Upper lobe of left lung (tissue), 6 donors: Measurements from ENCODE around the gene ELANE. TPM values are rescaled to one million over a fixed set of nuclear protein-coding genes. Genes with fewer than 3 reads are reported as not detected.

ENCODE experiments used
- ATAC-seq, 2 donors: fragments of 200-7000 bp; cut with Tn5 transposase; one replicate each; pipeline ENCODE4 v1.9.1; 2022; ENCODE audit warnings: mild to moderate bottlenecking in 2 of 2, moderate library complexity in 2 of 2; ENCODE audit not compliant: low FRiP score in 2 of 2
- DNase-seq, 2 donors: peaks; one replicate each; pipeline ENCODE4 v3.0.0-alpha.2; 2019 to 2020
- H3K27ac ChIP-seq, 4 donors: fragments of 200-600 bp; sonication (generic); one replicate each; pipeline ENCODE4 v1.5.1; 2016 to 2019
- H3K27me3 ChIP-seq, 4 donors: fragments of 200-600 bp; sonication (generic); one replicate each; pipeline ENCODE4 v1.5.1; 2017 to 2019
- H3K36me3 ChIP-seq, 4 donors: fragments of 200-600 bp; sonication (generic); one replicate each; pipeline ENCODE4 v1.5.1; 2016 to 2019
- H3K4me1 ChIP-seq, 4 donors: fragments of 200-600 bp; sonication (generic); one replicate each; pipeline ENCODE4 v1.5.1; 2018 to 2019
- H3K4me3 ChIP-seq, 4 donors: fragments of 200-600 bp; sonication (generic); one replicate each; pipeline ENCODE4 v1.5.1; 2017 to 2019; ENCODE audit warnings: mild to moderate bottlenecking in 2 of 4, moderate library complexity in 1 of 4
- H3K9me3 ChIP-seq, 4 donors: fragments of 200-600 bp; sonication (generic); one replicate each; pipeline ENCODE4 v1.5.1; 2018 to 2019
- EP300 ChIP-seq, 4 donors: sonication (generic); formaldehyde crosslinking; IDR thresholded peaks; one replicate each; pipeline ENCODE4 v1.5.1; 2017; ENCODE audit warnings: antibody characterized with exemption in 4 of 4, control low read depth in 2 of 4
- POLR2A ChIP-seq, 4 donors: fragments of 450-650 bp; IDR thresholded peaks; one replicate each; pipeline ENCODE4 v1.5.1; 2016 to 2017; ENCODE audit warnings: antibody characterized with exemption in 4 of 4, mild to moderate bottlenecking in 2 of 4
- POLR2AphosphoS5 ChIP-seq, 2 donors: sonication (generic); formaldehyde crosslinking; IDR thresholded peaks; one replicate each; pipeline ENCODE4 v1.5.1; 2017; ENCODE audit warnings: antibody characterized with exemption in 2 of 2
- WGBS, 2 donors: methylation state at CpG; one replicate each; pipeline ENCODE4 v1.1.5; 2017 to 2018; 5-methylcytosine and 5-hydroxymethylcytosine counted together
- total RNA-seq, 6 donors: library from RNA; depleted of rRNA in 4 of 6; stranded (reverse); fragments of >200 nt in 4 of 6; gene quantifications; one replicate each; pipeline versions ENCODE4 v1.1.0 to v1.2.1, GENCODE V29; 2016 to 2021
- TF ChIP-seq, protein P1 (sequence below), 6 experiments: fragments of 450-650 bp in 4 of 6; fragments of 200-600 bp in 2 of 6; sonication (generic) in 2 of 6; IDR thresholded peaks; one replicate each; pipeline ENCODE4 v1.5.1; 2016 to 2019; ENCODE audit warnings: antibody characterized with exemption in 6 of 6
- donor health status: DM: no; HTN: no; CAD: no; lungs with moderate emphysema.
- donor health status: DM: no; HTN: yes; CAD: no; lungs with severe emphysema.

The ELANE gene
- total RNA-seq, 6 donors from 2014 or later, result 0.69 to 11.9 (median 1.3) TPM; not detected in 1

DNA sequence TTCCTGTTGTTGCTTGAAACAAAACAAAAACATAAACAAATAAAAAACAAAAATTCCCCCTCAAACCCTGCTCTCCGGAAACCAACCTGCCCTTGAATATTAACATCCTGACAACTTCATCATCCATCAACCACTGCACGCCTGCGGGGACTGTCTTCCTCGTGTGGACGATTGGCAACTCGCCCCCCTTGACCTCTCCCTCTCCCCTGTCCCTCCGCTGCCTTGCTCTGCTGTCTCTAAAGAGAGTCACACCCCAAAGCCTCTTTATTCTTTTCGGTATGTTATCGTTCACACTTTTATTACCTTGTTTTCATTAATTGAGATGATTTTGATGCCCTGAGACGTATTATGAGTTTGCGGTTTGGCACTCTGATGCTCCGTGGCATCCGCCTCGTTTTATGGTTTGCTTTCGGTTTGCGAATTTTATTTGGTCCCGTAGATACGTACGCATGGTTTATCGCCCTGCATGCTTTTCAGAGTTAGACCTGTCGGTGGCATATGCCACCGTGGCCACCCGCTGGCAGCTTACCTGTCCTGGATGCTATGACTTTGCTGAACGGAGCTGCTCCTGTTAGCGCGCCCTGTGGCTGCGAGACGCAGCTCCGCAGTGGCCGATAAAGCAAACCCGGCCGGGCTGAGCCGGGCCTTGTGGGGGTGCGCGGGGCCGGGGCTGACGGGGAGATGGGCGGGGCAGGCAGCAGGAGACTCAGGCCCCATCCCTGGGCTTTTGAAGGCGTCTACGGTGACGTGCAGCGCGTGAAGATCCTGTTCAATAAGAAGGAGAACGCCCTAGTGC is 44.3 kb upstream of the ELANE start:
- Histone ChIP-seq H3K4me3 (no peak overlapping the region), H3K27me3 (no peaks in the 10 kb centered on the region), H3K4me1 (peaks cover 5 to 23% (median 9%) of the 10 kb centered on the region in 4 donors), H3K9me3 (no peaks in the 10 kb centered on the region), H3K27ac (no peak overlapping the region), H3K36me3 (peaks cover 87 to 100% (median 92%) of the 10 kb centered on the region in 4 donors)
- peak in 1 of 2 donors; percentile 81 for DNase-seq
- ATAC-seq, result no peak
- TF ChIP-seq POLR2A (IDR thresholded peaks at IDR 0.05), result no peak
- TF ChIP-seq, protein P1, sequence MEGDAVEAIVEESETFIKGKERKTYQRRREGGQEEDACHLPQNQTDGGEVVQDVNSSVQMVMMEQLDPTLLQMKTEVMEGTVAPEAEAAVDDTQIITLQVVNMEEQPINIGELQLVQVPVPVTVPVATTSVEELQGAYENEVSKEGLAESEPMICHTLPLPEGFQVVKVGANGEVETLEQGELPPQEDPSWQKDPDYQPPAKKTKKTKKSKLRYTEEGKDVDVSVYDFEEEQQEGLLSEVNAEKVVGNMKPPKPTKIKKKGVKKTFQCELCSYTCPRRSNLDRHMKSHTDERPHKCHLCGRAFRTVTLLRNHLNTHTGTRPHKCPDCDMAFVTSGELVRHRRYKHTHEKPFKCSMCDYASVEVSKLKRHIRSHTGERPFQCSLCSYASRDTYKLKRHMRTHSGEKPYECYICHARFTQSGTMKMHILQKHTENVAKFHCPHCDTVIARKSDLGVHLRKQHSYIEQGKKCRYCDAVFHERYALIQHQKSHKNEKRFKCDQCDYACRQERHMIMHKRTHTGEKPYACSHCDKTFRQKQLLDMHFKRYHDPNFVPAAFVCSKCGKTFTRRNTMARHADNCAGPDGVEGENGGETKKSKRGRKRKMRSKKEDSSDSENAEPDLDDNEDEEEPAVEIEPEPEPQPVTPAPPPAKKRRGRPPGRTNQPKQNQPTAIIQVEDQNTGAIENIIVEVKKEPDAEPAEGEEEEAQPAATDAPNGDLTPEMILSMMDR (IDR thresholded peaks at IDR 0.05), result no peak
- WGBS, 2 donors, result 92% methylated on average over 43 to 44 of the region's 44 CpGs

DNA sequence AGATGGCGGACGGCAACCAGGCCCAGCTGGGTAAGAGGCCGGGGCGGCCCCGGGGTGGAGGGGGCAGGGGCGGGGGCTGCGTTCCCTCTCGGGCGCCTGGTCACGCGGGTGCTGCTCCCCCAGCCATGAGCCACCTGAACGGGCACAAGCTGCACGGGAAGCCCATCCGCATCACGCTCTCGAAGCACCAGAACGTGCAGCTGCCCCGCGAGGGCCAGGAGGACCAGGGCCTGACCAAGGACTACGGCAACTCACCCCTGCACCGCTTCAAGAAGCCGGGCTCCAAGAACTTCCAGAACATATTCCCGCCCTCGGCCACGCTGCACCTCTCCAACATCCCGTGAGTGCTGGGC is 43.7 kb upstream of the ELANE start:
- WGBS, 2 donors, result 92 to 100% methylated on average over 7 to 10 of the region's 26 CpGs
- Histone ChIP-seq H3K9me3 (no peaks in the 10 kb centered on the region), H3K27ac (no peak overlapping the region), H3K36me3 (peaks cover 91 to 100% (median 94%) of the 10 kb centered on the region in 4 donors), H3K4me1 (peaks cover 0 to 17% (median 4%) of the 10 kb centered on the region in 4 donors), H3K4me3 (no peak overlapping the region), H3K27me3 (no peaks in the 10 kb centered on the region)
- ATAC-seq (no peak), DNase-seq (peak in 1 of 2 donors; percentile 83)
- TF ChIP-seq, protein P1 (IDR thresholded peaks at IDR 0.05), result no peak
- TF ChIP-seq POLR2A (IDR thresholded peaks at IDR 0.05) (no peak), POLR2AphosphoS5 (IDR thresholded peaks at IDR 0.05) (no peak), EP300 (IDR thresholded peaks at IDR 0.05) (no peak)

DNA sequence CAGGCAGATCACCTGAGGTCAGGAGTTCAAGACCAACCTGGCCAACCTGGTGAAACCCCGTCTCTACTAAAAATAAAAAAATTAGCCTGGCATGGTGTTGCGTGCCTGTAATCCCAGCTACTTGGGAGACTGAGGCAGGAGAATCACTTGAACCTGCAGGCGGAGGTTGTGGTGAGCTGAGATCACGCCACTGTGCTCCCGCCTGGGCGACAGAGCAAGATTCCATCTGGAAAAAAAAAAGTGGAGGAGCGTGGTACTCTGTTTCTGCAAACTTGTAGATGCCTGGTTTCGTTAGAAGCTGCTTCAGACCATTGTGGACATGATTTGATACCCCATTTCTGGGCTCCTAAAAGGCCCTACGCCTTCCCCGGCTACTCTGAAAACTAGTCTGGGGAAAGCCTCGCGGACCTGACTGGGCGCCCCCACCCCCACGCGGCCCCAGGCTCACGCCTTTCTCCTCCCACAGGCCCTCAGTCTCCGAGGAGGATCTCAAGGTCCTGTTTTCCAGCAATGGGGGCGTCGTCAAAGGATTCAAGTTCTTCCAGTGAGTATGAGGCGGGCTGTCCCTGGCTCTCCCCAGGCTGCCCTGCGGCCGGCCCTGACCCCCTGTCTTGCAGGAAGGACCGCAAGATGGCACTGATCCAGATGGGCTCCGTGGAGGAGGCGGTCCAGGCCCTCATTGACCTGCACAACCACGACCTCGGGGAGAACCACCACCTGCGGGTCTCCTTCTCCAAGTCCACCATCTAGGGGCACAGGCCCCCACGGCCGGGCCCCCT is 41.8 kb upstream of the ELANE start:
- DNase-seq (peak in 1 of 2 donors; percentile 67), ATAC-seq (no peak)
- Histone ChIP-seq H3K27me3 (no peaks in the 10 kb centered on the region), H3K27ac (no peak overlapping the region), H3K4me3 (no peak overlapping the region), H3K4me1 (peaks cover 0 to 12% (median 0%) of the 10 kb centered on the region in 4 donors), H3K9me3 (no peaks in the 10 kb centered on the region), H3K36me3 (peaks cover 73 to 92% (median 83%) of the 10 kb centered on the region in 4 donors)
- 85 to 91% methylated on average over 16 to 28 of the region's 30 CpGs for WGBS, 2 donors
- no peak for TF ChIP-seq EP300 (IDR thresholded peaks at IDR 0.05)
- TF ChIP-seq POLR2AphosphoS5 (IDR thresholded peaks at IDR 0.05), result no peak
- TF ChIP-seq, protein P1 (IDR thresholded peaks at IDR 0.05), result no peak
- no peak for TF ChIP-seq POLR2A (IDR thresholded peaks at IDR 0.05)

DNA sequence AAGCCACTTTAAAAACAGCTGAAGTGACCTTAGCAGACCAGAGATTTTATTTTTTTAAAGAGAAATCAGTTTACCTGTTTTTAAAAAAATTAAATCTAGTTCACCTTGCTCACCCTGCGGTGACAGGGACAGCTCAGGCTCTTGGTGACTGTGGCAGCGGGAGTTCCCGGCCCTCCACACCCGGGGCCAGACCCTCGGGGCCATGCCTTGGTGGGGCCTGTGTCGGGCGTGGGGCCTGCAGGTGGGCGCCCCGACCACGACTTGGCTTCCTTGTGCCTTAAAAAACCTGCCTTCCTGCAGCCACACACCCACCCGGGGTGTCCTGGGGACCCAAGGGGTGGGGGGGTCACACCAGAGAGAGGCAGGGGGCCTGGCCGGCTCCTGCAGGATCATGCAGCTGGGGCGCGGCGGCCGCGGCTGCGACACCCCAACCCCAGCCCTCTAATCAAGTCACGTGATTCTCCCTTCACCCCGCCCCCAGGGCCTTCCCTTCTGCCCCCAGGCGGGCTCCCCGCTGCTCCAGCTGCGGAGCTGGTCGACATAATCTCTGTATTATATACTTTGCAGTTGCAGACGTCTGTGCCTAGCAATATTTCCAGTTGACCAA is 41.1 kb upstream of the ELANE start:
- Histone ChIP-seq H3K4me1 (peaks cover 0 to 12% (median 0%) of the 10 kb centered on the region in 4 donors), H3K4me3 (no peak overlapping the region), H3K9me3 (no peaks in the 10 kb centered on the region), H3K27me3 (no peaks in the 10 kb centered on the region), H3K36me3 (peaks cover 66 to 87% (median 75%) of the 10 kb centered on the region in 4 donors), H3K27ac (no peak overlapping the region)
- WGBS, 2 donors, result 90 to 91% methylated on average over 22 of the region's 25 CpGs
- TF ChIP-seq POLR2AphosphoS5 (IDR thresholded peaks at IDR 0.05) (no peak), EP300 (IDR thresholded peaks at IDR 0.05) (no peak), POLR2A (IDR thresholded peaks at IDR 0.05) (no peak)
- TF ChIP-seq, protein P1 (IDR thresholded peaks at IDR 0.05), result no peak
- DNase-seq, result peak in 1 of 2 donors; percentile 83
- ATAC-seq, result no peak
